Measurements from ENCODE around the gene MIDN. TPM values are rescaled to one million over a fixed set of nuclear protein-coding genes. Genes with fewer than 3 reads are reported as not detected.
"Not testable (repeated sequence)": the region's sequence is repeated elsewhere in the genome, so short reads cannot be mapped to it uniquely, and the experiment has no call there.

The MIDN gene
- total RNA-seq, 1 donor = 23.2 TPM

DNA sequence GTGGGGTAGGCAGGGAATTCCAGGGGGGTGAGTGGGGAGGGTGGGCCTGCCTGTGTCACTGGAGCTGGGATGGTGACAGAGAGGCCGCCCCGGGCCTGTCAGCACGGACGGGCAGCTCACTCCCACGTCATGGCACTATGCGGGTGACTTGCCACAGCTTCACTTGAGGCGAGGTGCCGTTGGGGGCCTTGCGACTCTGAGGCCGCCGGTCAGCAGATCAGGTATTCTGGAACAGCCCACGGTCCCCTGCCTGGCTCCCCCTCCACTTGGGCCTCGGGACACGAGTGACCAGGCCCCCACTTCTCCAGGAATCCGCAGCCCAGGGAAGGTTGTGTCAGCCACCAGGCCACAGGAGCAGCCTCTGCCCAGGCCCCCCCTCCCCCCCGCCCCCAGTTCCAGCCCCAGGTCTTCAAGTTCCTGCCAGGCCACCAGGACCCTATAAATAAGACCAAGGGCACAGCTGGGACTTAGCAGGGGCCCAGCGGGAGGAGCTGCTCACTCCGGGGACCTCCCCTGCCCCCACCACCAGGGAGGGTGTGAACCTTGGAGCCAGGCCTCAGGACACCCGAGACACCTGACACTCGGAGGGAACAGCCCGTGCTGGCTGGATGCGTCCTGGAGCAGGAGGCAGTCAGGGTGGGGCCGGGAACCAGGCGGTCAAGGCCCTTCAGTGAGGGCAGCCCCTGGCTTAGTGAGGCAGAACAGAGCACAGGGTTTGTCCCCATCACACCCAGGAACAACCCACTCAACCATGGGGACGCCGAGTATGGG, 2.7 kb upstream of the MIDN start:
- TF ChIP-seq, protein P1, sequence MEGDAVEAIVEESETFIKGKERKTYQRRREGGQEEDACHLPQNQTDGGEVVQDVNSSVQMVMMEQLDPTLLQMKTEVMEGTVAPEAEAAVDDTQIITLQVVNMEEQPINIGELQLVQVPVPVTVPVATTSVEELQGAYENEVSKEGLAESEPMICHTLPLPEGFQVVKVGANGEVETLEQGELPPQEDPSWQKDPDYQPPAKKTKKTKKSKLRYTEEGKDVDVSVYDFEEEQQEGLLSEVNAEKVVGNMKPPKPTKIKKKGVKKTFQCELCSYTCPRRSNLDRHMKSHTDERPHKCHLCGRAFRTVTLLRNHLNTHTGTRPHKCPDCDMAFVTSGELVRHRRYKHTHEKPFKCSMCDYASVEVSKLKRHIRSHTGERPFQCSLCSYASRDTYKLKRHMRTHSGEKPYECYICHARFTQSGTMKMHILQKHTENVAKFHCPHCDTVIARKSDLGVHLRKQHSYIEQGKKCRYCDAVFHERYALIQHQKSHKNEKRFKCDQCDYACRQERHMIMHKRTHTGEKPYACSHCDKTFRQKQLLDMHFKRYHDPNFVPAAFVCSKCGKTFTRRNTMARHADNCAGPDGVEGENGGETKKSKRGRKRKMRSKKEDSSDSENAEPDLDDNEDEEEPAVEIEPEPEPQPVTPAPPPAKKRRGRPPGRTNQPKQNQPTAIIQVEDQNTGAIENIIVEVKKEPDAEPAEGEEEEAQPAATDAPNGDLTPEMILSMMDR (IDR thresholded peaks at IDR 0.05; ENCODE audit: insufficient read depth, low read length) = no peak
- no peak for DNase-seq (ENCODE audit: low read depth)
- H3K4me3 ChIP-seq (ENCODE audit: low read depth, low read length) = no peak overlapping the region

DNA sequence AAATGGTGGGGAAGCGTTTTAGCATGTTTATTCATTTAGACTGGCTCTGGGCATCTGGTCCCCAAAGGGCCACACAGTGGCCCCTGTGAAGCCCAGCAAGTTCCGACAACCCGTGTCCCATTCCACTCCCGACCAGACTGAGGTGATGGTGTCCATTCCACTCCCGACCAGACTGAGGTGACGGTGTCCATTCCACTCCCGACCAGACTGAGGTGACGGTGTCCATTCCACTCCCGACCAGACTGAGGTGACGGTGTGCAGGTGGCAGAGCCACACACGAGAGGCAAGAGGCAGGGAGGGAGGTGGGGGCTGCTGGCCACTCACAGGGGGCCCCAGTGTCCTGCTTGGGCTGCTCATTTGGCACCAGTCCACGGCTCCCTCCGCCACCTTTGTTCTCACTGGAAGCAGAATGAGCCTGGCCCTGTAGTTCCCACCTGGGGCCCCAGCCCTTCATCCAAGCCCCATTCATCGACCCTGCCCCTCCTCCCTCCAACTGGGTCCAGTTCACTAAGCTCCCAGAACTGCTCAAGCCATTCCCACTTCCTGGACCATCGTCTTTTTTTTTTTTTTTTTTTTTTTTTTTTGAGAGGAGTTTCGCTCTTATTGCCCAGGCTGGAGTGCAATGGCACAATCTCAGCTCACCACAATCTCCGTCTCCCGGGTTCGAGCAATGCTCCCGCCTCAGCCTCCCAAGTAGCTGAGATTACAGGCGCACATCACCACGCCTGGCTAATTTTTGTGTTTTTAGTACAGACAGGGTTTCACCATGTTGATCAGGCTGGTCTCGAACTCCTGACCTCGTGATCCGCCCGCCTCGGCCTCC, 1.9 kb upstream of the MIDN start:
- DNase-seq (ENCODE audit: low read depth); H3K4me3 ChIP-seq (ENCODE audit: low read depth, low read length): not testable (repeated sequence)

DNA sequence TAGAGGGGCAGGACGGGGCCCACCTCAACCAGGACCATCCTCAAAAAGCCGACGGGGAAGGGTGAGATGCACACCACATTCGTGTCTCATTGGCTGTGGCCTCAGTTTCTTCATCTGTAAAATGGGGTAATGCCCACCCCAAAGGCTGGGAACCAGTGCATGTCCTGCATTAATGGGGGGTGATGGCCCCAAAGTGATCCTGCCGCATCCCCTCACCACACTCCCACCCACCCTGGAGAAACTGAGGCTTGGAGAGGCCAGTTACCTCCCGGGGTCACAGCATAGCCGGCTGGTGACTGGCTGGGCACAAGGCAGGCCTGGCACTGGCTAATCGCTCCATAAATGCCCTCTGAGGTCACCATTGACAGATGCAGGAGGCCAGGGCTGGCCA, 640 bp upstream of the MIDN start:
- TF ChIP-seq, protein P1 (IDR thresholded peaks at IDR 0.05; ENCODE audit: insufficient read depth, low read length) = no peak
- peak overlapping the region; percentile 60 for H3K4me3 ChIP-seq (ENCODE audit: low read depth, low read length)
- DNase-seq (ENCODE audit: low read depth) = no peak

DNA sequence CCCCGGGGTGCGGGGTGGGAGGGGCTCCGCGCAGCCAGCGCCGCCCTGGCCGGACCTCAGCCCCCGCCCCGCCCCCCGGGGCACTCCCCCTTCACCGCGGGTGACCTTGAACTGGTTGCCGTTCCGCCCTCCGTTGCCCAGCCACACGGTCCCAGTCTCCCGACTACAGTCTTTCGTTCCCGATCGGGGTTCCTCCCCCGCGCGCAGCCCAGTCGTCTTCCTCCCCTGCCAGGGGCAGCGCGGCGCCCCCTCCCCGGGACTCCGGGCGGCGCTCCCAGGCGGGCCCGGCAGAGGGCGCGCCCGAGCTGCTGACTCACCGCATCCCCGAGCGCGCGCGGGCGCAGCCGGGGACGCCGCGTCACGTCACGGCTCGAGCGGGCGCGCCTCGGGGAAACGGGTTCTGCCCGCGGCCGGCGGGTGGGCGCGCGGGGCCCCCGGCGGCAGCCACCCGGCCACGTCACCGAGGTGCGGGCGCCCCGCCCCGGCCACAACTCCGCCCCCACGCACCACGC, 459 bp downstream of the MIDN start:
- peak overlapping the region; percentile 78 for H3K4me3 ChIP-seq (ENCODE audit: low read depth, low read length)
- DNase-seq (ENCODE audit: low read depth) = no peak
- TF ChIP-seq, protein P1 (IDR thresholded peaks at IDR 0.05; ENCODE audit: insufficient read depth, low read length) = peak; percentile 54

DNA sequence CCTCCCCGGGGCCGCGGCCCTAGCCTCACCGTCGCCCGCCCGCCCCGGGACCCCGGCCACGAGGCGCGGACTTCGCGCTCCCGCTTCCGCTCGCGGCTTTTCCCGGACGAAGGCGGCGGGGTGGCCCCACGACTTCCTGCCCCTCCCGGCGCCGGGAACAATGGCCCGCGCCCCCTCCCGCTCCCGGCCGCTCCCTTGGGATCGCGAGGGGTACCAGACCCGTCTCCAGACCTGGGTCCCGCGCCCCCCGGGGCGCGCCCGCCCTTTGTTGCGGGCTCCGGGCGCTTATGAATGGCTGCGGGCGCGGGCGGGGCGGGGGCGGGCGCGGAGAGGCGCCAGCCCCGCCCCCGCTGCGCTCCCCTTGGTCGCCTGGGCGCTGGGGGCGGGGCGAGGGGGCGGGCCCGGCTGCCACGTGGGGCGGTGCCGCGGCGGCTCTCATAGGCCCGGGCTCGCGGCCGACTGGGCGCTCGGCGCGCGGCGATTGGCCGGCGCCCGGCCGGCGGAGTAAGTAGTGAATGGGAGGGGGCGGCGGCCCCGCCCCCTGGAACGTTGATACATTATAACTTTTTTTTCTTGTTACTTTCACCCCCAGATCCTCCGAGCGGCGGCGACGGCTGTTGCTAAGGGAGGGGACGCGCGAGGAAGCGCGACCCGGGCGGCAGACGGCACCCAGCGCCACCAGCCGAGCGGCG, 1.1 kb downstream of the MIDN start:
- peak; percentile 96 for DNase-seq (ENCODE audit: low read depth)
- H3K4me3 ChIP-seq (ENCODE audit: low read depth, low read length) = peak overlapping the region; percentile 86
- TF ChIP-seq, protein P1 (IDR thresholded peaks at IDR 0.05; ENCODE audit: insufficient read depth, low read length) = no peak

DNA sequence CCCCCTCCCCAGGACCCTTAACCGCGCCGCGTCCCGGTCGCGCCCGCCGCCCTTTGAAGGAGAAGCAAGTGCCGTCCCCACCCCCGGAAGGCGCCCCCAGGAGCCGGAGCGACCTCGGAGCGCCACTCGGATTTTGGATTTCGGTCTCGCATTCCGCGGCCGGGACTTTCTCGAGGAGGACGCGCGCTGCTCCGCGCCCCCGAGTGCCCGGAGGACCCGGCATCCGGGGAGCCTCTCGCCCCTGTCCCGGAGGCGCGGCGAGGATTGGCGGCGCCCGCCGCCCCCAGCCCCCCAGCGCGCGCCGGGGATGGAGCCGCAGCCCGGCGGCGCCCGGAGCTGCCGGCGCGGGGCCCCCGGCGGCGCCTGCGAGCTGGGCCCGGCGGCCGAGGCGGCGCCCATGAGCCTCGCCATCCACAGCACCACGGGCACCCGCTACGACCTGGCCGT, 1.6 kb downstream of the MIDN start:
- DNase-seq (ENCODE audit: low read depth) = no peak
- H3K4me3 ChIP-seq (ENCODE audit: low read depth, low read length) = peak overlapping the region; percentile 86
- TF ChIP-seq, protein P1 (IDR thresholded peaks at IDR 0.05; ENCODE audit: insufficient read depth, low read length) = no peak
